ENCODE results near the gene LSR. TPM values are rescaled to one million over a fixed set of nuclear protein-coding genes. Genes with fewer than 3 reads are reported as not detected.
A peak's percentile ranks its signal among the peaks of the same experiment; 100 is the strongest.

LSR gene
- polyA plus RNA-seq, 3 donors, result 0.08 to 0.17 TPM; not detected in 1

- 93% methylated on average over 16 of the region's 23 CpGs for WGBS (ENCODE audit: insufficient coverage)
- DNase-seq, result no peak
- Histone ChIP-seq H3K27me3 (ENCODE audit: control insufficient read depth in 2 of 2, insufficient read depth in 2 of 2, low read length in 2 of 2) (peaks cover 0 to 7% of the 10 kb centered on the region in 2 donors), H3K9ac (ENCODE audit: insufficient read depth, low read length, poor library complexity, severe bottlenecking) (no peak overlapping the region), H3K4me1 (ENCODE audit: control insufficient read depth in 1 of 2, insufficient read depth in 2 of 2, low read length in 2 of 2) (peaks cover 12 to 13% of the 10 kb centered on the region in 2 donors), H3K79me2 (ENCODE audit: insufficient read depth, low read length) (no peaks in the 10 kb centered on the region), H3K27ac (ENCODE audit: low read depth in 1 of 2, low read length in 2 of 2) (no peak overlapping the region), H3K4me2 (replicated peaks; ENCODE audit: extremely low read depth, low read length, poor library complexity, severe bottlenecking) (no peak overlapping the region), H3K9me3 (replicated peaks in 1 of 2; ENCODE audit: control insufficient read depth in 1 of 2, insufficient read depth in 1 of 2, low read length in 2 of 2) (no peaks in the 10 kb centered on the region), H2AFZ (ENCODE audit: insufficient read depth, low read depth, low read length, poor library complexity, severe bottlenecking) (no peak overlapping the region), H4K20me1 (ENCODE audit: insufficient read depth, low read length) (no peaks in the 10 kb centered on the region), H3K36me3 (replicated peaks in 1 of 2; ENCODE audit: control insufficient read depth in 1 of 2, insufficient read depth in 2 of 2, low read length in 2 of 2) (no peaks in the 10 kb centered on the region), H3K4me3 (replicated peaks in 1 of 3; ENCODE audit: low read depth in 2 of 3, low read length in 3 of 3) (no peak overlapping the region)
- Mint-ChIP-seq H3K4me1 (peaks cover 13% of the 10 kb centered on the region), H3K27me3 (ENCODE audit: low read depth in 3 of 3) (peaks cover 13 to 17% (median 15%) of the 10 kb centered on the region in 3 donors), H3K36me3 (no peaks in the 10 kb centered on the region), H3K27ac (peak overlapping the region in 1 of 7 donors; percentile 4), H3K4me3 (no peak overlapping the region), H3K9me3 (peaks cover 0 to 2% (median 0%) of the 10 kb centered on the region in 7 donors)
- TF ChIP-seq CTCF (IDR thresholded peaks at IDR 0.05), result no peak
- intact Hi-C loops (cut with micrococcal nuclease), result no loop called here
Measured at GRCh38 chr19:35292421-35293362, 43.9 kb downstream of the LSR start.

GRCh38 chr19:35293363-35293739 lies 44.5 kb downstream of the LSR start:
- Mint-ChIP-seq H3K27me3 (ENCODE audit: low read depth in 3 of 3) (peaks cover 10 to 17% (median 15%) of the 10 kb centered on the region in 3 donors), H3K36me3 (no peaks in the 10 kb centered on the region), H3K27ac (no peak overlapping the region), H3K4me3 (no peak overlapping the region), H3K9me3 (peaks cover 0 to 2% (median 0%) of the 10 kb centered on the region in 7 donors), H3K4me1 (peaks cover 13% of the 10 kb centered on the region)
- intact Hi-C loops (cut with micrococcal nuclease), result no loop called here
- Histone ChIP-seq H3K36me3 (replicated peaks in 1 of 2; ENCODE audit: control insufficient read depth in 1 of 2, insufficient read depth in 2 of 2, low read length in 2 of 2) (no peaks in the 10 kb centered on the region), H4K20me1 (ENCODE audit: insufficient read depth, low read length) (no peaks in the 10 kb centered on the region), H3K9me3 (replicated peaks in 1 of 2; ENCODE audit: control insufficient read depth in 1 of 2, insufficient read depth in 1 of 2, low read length in 2 of 2) (no peaks in the 10 kb centered on the region), H3K79me2 (ENCODE audit: insufficient read depth, low read length) (no peaks in the 10 kb centered on the region), H3K27me3 (ENCODE audit: control insufficient read depth in 2 of 2, insufficient read depth in 2 of 2, low read length in 2 of 2) (peaks cover 0 to 7% of the 10 kb centered on the region in 2 donors), H3K27ac (ENCODE audit: low read depth in 1 of 2, low read length in 2 of 2) (no peak overlapping the region), H3K4me1 (ENCODE audit: control insufficient read depth in 1 of 2, insufficient read depth in 2 of 2, low read length in 2 of 2) (peaks cover 12 to 13% of the 10 kb centered on the region in 2 donors), H2AFZ (ENCODE audit: insufficient read depth, low read depth, low read length, poor library complexity, severe bottlenecking) (no peak overlapping the region), H3K4me2 (replicated peaks; ENCODE audit: extremely low read depth, low read length, poor library complexity, severe bottlenecking) (no peak overlapping the region), H3K9ac (ENCODE audit: insufficient read depth, low read length, poor library complexity, severe bottlenecking) (no peak overlapping the region), H3K4me3 (replicated peaks in 1 of 3; ENCODE audit: low read depth in 2 of 3, low read length in 3 of 3) (no peak overlapping the region)
- no peak for DNase-seq
- no peak for TF ChIP-seq CTCF (IDR thresholded peaks at IDR 0.05)
- 83% methylated on average over 7 of the region's 7 CpGs for WGBS (ENCODE audit: insufficient coverage)

Data from CD14-positive monocyte (primary cell).